OCI-LY1 (cell line): ENCODE data around the gene HS3ST4.

ENCODE experiments used
- H2AFZ ChIP-seq: fragments of 200-600 bp; sonication (generic), shearing (Covaris generic); 2 replicates; pipeline ENCODE4 v1.6.0; 2014; ENCODE audit warnings: antibody characterized with exemption, mild to moderate bottlenecking, low read length
- H3F3A ChIP-seq: fragments of 200-600 bp; sonication (generic), shearing (Covaris generic); 2 replicates; pipeline ENCODE4 v1.6.0; 2014; ENCODE audit warnings: mild to moderate bottlenecking, antibody characterized with exemption, low read length, moderate library complexity; ENCODE audit not compliant: insufficient read depth
- H3K27ac ChIP-seq: fragments of 200-600 bp; sonication (generic); 2 replicates; pipeline ENCODE4 v1.5.1; 2014; ENCODE audit warnings: low read length, mixed run types, mild to moderate bottlenecking, low read depth; ENCODE audit not compliant: poor library complexity, severe bottlenecking
- H3K27me3 ChIP-seq: fragments of 200-600 bp; sonication (generic); 2 replicates; pipeline ENCODE4 v1.6.0; 2014; ENCODE audit warnings: antibody characterized with exemption, mild to moderate bottlenecking, low read length, moderate library complexity; ENCODE audit not compliant: insufficient read depth
- H3K36me3 ChIP-seq: fragments of 200-600 bp; sonication (generic); 2 replicates; pipeline ENCODE4 v1.6.1; 2014; ENCODE audit warnings: mild to moderate bottlenecking, antibody characterized with exemption, low read length, moderate library complexity, mixed read lengths; ENCODE audit not compliant: insufficient read depth
- H3K4me1 ChIP-seq: fragments of 200-600 bp; sonication (generic); 2 replicates; pipeline ENCODE4 v1.5.1; 2014; ENCODE audit warnings: mild to moderate bottlenecking, low read length, moderate library complexity; ENCODE audit not compliant: insufficient read depth, severe bottlenecking
- H3K4me2 ChIP-seq: fragments of 200-600 bp; sonication (generic), shearing (Covaris generic); 2 replicates; pipeline ENCODE4 v1.6.1; 2014; ENCODE audit warnings: low read length
- H3K4me3 ChIP-seq: fragments of 200-600 bp; sonication (generic); 2 replicates; pipeline ENCODE4 v1.5.1; 2014; ENCODE audit warnings: low read length, low read depth, mild to moderate bottlenecking, mixed read lengths; ENCODE audit not compliant: poor library complexity, severe bottlenecking
- H3K79me2 ChIP-seq: fragments of 200-600 bp; shearing (Covaris generic); 2 replicates; pipeline ENCODE4 v1.6.1; 2016; ENCODE audit warnings: mixed run types, low read length, mixed read lengths; ENCODE audit not compliant: insufficient read depth
- H3K9ac ChIP-seq: fragments of 200-600 bp; sonication (generic), shearing (Covaris generic); 2 replicates; pipeline ENCODE4 v1.6.1; 2014; ENCODE audit warnings: mild to moderate bottlenecking, low read length, mixed read lengths
- H3K9me2 ChIP-seq: fragments of 200-600 bp; sonication (generic), shearing (Covaris generic); 2 replicates; pipeline ENCODE4 v1.6.1; 2014; ENCODE audit warnings: low read depth, mild to moderate bottlenecking, low read length, mixed read lengths
- H3K9me3 ChIP-seq: fragments of 200-600 bp; shearing (Covaris generic); 2 replicates; pipeline ENCODE4 v1.6.1; 2014; ENCODE audit warnings: low read length, mixed read lengths
- H4K20me1 ChIP-seq: fragments of 200-600 bp; sonication (generic), shearing (Covaris generic); 2 replicates; pipeline ENCODE4 v1.6.0; 2016; ENCODE audit warnings: mild to moderate bottlenecking, low read length; ENCODE audit not compliant: insufficient read depth
- CTCF ChIP-seq: fragments of 200-600 bp; sonication (generic), shearing (Covaris generic); IDR thresholded peaks from 2 replicates; pipeline ENCODE4 v1.5.1; 2017; ENCODE audit warnings: mild to moderate bottlenecking, antibody characterized with exemption, low read length, moderate library complexity, mixed read lengths
- EZH2 ChIP-seq: fragments of 200-600 bp; sonication (generic), shearing (Covaris generic); IDR thresholded peaks from 2 replicates; pipeline ENCODE4 v1.8.0; 2017; ENCODE audit warnings: borderline replicate concordance, mixed run types, mild to moderate bottlenecking, antibody characterized with exemption, low read length, moderate library complexity, mixed read lengths

Gene HS3ST4

GRCh38 chr16:25916037-25916436 lies 224.3 kb downstream of the HS3ST4 start:
- Histone ChIP-seq H3K9ac (no peak overlapping the region), H3K9me2 (no peaks in the 10 kb centered on the region), H3K27ac (no peak overlapping the region), H3K4me2 (no peak overlapping the region), H2AFZ (no peak overlapping the region), H4K20me1 (no peaks in the 10 kb centered on the region), H3K36me3 (no peaks in the 10 kb centered on the region), H3F3A (no peaks in the 10 kb centered on the region), H3K9me3 (no peaks in the 10 kb centered on the region), H3K79me2 (no peaks in the 10 kb centered on the region), H3K4me3 (no peak overlapping the region), H3K27me3 (no peaks in the 10 kb centered on the region), H3K4me1 (no peaks in the 10 kb centered on the region)
- TF ChIP-seq EZH2 (no peak), CTCF (no peak)

GRCh38 chr16:25922438-25922837 lies 230.7 kb downstream of the HS3ST4 start:
- Histone ChIP-seq H2AFZ (no peak overlapping the region), H3K4me1 (no peaks in the 10 kb centered on the region), H3K9ac (no peak overlapping the region), H3K27ac (no peak overlapping the region), H3K4me3 (no peak overlapping the region), H3K36me3 (no peaks in the 10 kb centered on the region), H3K79me2 (no peaks in the 10 kb centered on the region), H3K27me3 (no peaks in the 10 kb centered on the region), H3F3A (no peaks in the 10 kb centered on the region), H3K9me2 (no peaks in the 10 kb centered on the region), H3K4me2 (no peak overlapping the region), H4K20me1 (no peaks in the 10 kb centered on the region), H3K9me3 (no peaks in the 10 kb centered on the region)
- TF ChIP-seq EZH2 (no peak), CTCF (no peak)

GRCh38 chr16:25925421-25925820 lies 233.7 kb downstream of the HS3ST4 start:
- no peak for TF ChIP-seq CTCF
- no peak for TF ChIP-seq EZH2
- no peaks in the 10 kb centered on the region for H3K9me3 ChIP-seq

More at GRCh38 chr16:25925421-25925820, 233.7 kb downstream of the HS3ST4 start:
- no peak overlapping the region for H3K4me3 ChIP-seq
- no peaks in the 10 kb centered on the region for H3K9me2 ChIP-seq
- H3K79me2 ChIP-seq = no peaks in the 10 kb centered on the region
- no peaks in the 10 kb centered on the region for H3F3A ChIP-seq
- H3K27me3 ChIP-seq = no peaks in the 10 kb centered on the region
- no peak overlapping the region for H2AFZ ChIP-seq
- H3K4me2 ChIP-seq = no peak overlapping the region
- no peaks in the 10 kb centered on the region for H4K20me1 ChIP-seq
- H3K36me3 ChIP-seq = no peaks in the 10 kb centered on the region
- no peak overlapping the region for H3K27ac ChIP-seq
- H3K9ac ChIP-seq = no peak overlapping the region
- no peaks in the 10 kb centered on the region for H3K4me1 ChIP-seq
